HG03103 (cell line): Measurements from ENCODE around the gene OTC.

Experiments
- ATAC-seq: cut with Tn5 transposase; IDR thresholded peaks from one replicate; pipeline ENCODE4 v1.9.1; 2021; ENCODE audit warnings: low read depth; ENCODE audit not compliant: unreplicated experiment

Gene OTC

GRCh38 chrX:38458071-38458470, 105.7 kb downstream of the OTC start:
- no peak for ATAC-seq

DNA sequence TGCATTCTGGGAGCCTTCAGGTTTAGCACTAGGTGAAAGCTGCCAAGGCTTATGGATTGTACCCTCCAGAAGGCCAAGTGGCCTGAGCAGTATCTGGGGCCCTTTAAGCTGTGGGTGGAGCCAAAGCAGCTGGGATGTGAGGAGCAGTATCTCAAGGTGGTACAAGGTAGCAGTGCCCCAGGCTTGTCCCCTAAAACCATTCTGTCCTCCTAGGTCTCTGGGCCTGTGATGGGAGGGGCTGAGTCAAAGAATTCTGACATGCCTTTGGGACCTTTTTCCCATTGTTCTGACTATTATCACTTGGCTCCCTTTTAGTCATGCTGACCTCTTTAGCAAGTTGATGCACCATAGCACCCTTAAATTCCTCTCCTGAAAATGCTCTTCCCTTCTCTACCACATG, 109.9 kb downstream of the OTC start:
- no peak for ATAC-seq

DNA sequence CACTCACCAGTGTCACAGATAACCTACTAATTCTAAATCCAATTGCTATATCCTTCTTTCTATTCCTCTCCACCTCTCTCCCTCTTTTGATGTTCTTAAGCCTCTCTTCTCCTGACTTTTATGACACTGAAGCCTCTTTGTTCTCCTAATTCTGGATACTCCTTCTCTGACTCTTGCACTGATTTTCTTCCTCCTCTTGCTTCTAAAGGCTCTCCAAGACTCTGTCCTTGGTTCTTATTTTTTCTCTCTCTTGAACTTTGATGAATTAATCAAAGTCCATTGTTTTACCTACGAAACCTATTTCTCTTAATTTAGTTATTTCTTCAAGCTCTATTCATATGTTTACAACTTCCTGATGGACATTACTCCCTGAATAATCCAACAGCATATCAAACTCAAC, 113.3 kb downstream of the OTC start:
- ATAC-seq, result no peak

GRCh38 chrX:38468563-38469157, 116.3 kb downstream of the OTC start:
- ATAC-seq, result no peak
